Measurements from ENCODE around the gene COX20. TPM values are rescaled to one million over a fixed set of nuclear protein-coding genes. Genes with fewer than 3 reads are reported as not detected.

COX20 gene
- total RNA-seq, 4 donors from 2014 or later = 81.7 to 120 (median 96.0) TPM

GRCh38 chr1:244807138-244807537 is 28.3 kb upstream of the COX20 start:
- no peak overlapping the region for H3K4me3 ChIP-seq
- ATAC-seq = no peak
- TF ChIP-seq POLR2A (IDR thresholded peaks at IDR 0.05) (no peak), EP300 (IDR thresholded peaks at IDR 0.05) (no peak), CTCF (IDR thresholded peaks at IDR 0.05) (no peak), POLR2AphosphoS5 (IDR thresholded peaks at IDR 0.05) (no peak)

GRCh38 chr1:244810221-244810620 is 25.2 kb upstream of the COX20 start:
- Histone ChIP-seq H3K27me3 (peaks cover 16% of the 10 kb centered on the region), H3K4me3 (no peak overlapping the region), H3K27ac (no peak overlapping the region), H3K36me3 (no peaks in the 10 kb centered on the region), H3K4me1 (no peaks in the 10 kb centered on the region), H3K9me3 (no peaks in the 10 kb centered on the region)
- no peak for ATAC-seq
- TF ChIP-seq CTCF (IDR thresholded peaks at IDR 0.05) = no peak
- WGBS, 2 donors (ENCODE audit: low coverage in 1 of 2) = 71 to 85% methylated on average over 6 to 22 of the region's 22 CpGs

More at GRCh38 chr1:244807138-244807537, 28.3 kb upstream of the COX20 start:
- Histone ChIP-seq H3K9me3 (no peaks in the 10 kb centered on the region), H3K36me3 (no peaks in the 10 kb centered on the region), H3K27me3 (peaks cover 7% of the 10 kb centered on the region), H3K27ac (no peak overlapping the region), H3K4me1 (no peaks in the 10 kb centered on the region)

GRCh38 chr1:244813327-244813726 is 22.1 kb upstream of the COX20 start:
- no peaks in the 10 kb centered on the region for H3K4me1 ChIP-seq
- TF ChIP-seq POLR2AphosphoS5 (IDR thresholded peaks at IDR 0.05) = no peak
- TF ChIP-seq CTCF (IDR thresholded peaks at IDR 0.05) = no peak
- TF ChIP-seq EP300 (IDR thresholded peaks at IDR 0.05) = no peak
- TF ChIP-seq POLR2A (IDR thresholded peaks at IDR 0.05) = no peak
- no peak overlapping the region for H3K4me3 ChIP-seq
- WGBS, 2 donors (ENCODE audit: low coverage in 1 of 2) = 80 to 91% methylated on average over 1 to 3 of the region's 6 CpGs
- no peaks in the 10 kb centered on the region for H3K9me3 ChIP-seq
- no peaks in the 10 kb centered on the region for H3K36me3 ChIP-seq
- ATAC-seq = no peak
- H3K27ac ChIP-seq = no peak overlapping the region
- peaks cover 16% of the 10 kb centered on the region for H3K27me3 ChIP-seq

- TF ChIP-seq CTCF (IDR thresholded peaks at IDR 0.05) (no peak), POLR2AphosphoS5 (IDR thresholded peaks at IDR 0.05) (no peak), EP300 (IDR thresholded peaks at IDR 0.05) (no peak), POLR2A (IDR thresholded peaks at IDR 0.05) (no peak)
- H3K9me3 ChIP-seq = no peaks in the 10 kb centered on the region
- H3K4me1 ChIP-seq = no peaks in the 10 kb centered on the region
- H3K27ac ChIP-seq = no peak overlapping the region
- H3K36me3 ChIP-seq = no peaks in the 10 kb centered on the region
- WGBS, 2 donors (ENCODE audit: low coverage in 1 of 2) = 31 to 36% methylated on average over 7 to 11 of the region's 15 CpGs
- ATAC-seq = peak; percentile 25
- H3K4me3 ChIP-seq = peak overlapping the region in 1 of 2 donors; percentile 24
- H3K27me3 ChIP-seq = peaks cover 16% of the 10 kb centered on the region
These were observed 19.8 kb upstream of the COX20 start for GRCh38 chr1:244815600-244816099.

GRCh38 chr1:244817415-244817894 is 18.0 kb upstream of the COX20 start:
- Histone ChIP-seq H3K36me3 (no peaks in the 10 kb centered on the region), H3K4me3 (no peak overlapping the region), H3K27me3 (peaks cover 6% of the 10 kb centered on the region), H3K4me1 (no peaks in the 10 kb centered on the region), H3K9me3 (no peaks in the 10 kb centered on the region), H3K27ac (no peak overlapping the region)
- no peak for TF ChIP-seq POLR2A (IDR thresholded peaks at IDR 0.05)
- no peak for TF ChIP-seq CTCF (IDR thresholded peaks at IDR 0.05)
- no peak for TF ChIP-seq POLR2AphosphoS5 (IDR thresholded peaks at IDR 0.05)
- TF ChIP-seq EP300 (IDR thresholded peaks at IDR 0.05) = no peak
- ATAC-seq = no peak
- WGBS, 2 donors (ENCODE audit: low coverage in 1 of 2) = 61 to 76% methylated on average over 4 to 11 of the region's 12 CpGs

Data from gastroesophageal sphincter (tissue), 4 donors.